Measurements from ENCODE around the gene CTNNBIP1. TPM values are rescaled to one million over a fixed set of nuclear protein-coding genes. Genes with fewer than 3 reads are reported as not detected.

Gene CTNNBIP1
- total and polyA plus RNA-seq, 2 of the 8 experiments (the other 6 are each of a cell fraction or from before 2014, with no cell fraction given), result 40.9 to 46.6 TPM

- no peaks in the 10 kb centered on the region for H3K27me3 ChIP-seq (replicated peaks in 1 of 4; ENCODE audit: control insufficient read depth in 3 of 4, extremely low read depth in 1 of 4, insufficient read depth in 3 of 4, low read length in 3 of 4)
- no peaks in the 10 kb centered on the region for H3K36me3 ChIP-seq (ENCODE audit: control insufficient read depth in 2 of 4, insufficient read depth in 4 of 4, low read length in 3 of 4)
- POLR2A ChIA-PET (ENCODE audit: partially characterized antibody), result interaction anchor here (1.0 to 1.6 kb wide), 4 partner anchors 13 to 64 kb away, joined by 3 read pairs; no protein-coding TSS in a partner anchor
- no peak overlapping the region for H3K56ac ChIP-seq (replicated peaks; ENCODE audit: insufficient read length, low read depth, low read length)
- no peak for FAIRE-seq
- H2BK20ac ChIP-seq (ENCODE audit: low read length), result no peak overlapping the region
- H3K18ac ChIP-seq (ENCODE audit: extremely low read depth, low read length), result no peak overlapping the region
- no peaks in the 10 kb centered on the region for H3K9me3 ChIP-seq (ENCODE audit: insufficient read depth in 2 of 2, low read depth in 1 of 2, low read length in 1 of 2)
- H3K4me1 ChIP-seq (replicated peaks in 1 of 4; ENCODE audit: control insufficient read depth in 3 of 4, insufficient read depth in 4 of 4, low read length in 3 of 4), result peaks cover 3 to 30% (median 19%) of the 10 kb centered on the region in 4 experiments
- H3K79me1 ChIP-seq (ENCODE audit: low read depth, low read length), result no peaks in the 10 kb centered on the region
- no peak overlapping the region for H4K8ac ChIP-seq (ENCODE audit: extremely low read depth, insufficient read depth, low read length)
- no peak for DNase-seq (ENCODE audit: low read depth in 1 of 2, low spot score in 2 of 2)
- no peak overlapping the region for H4K5ac ChIP-seq (ENCODE audit: insufficient read length, low read depth, low read length)
- H2BK15ac ChIP-seq (ENCODE audit: low read length), result no peak overlapping the region
- H3K9ac ChIP-seq (replicated peaks in 1 of 4; ENCODE audit: extremely low read depth in 1 of 4, low read depth in 3 of 4, low read length in 3 of 4), result no peak overlapping the region
- H4K20me1 ChIP-seq (replicated peaks in 1 of 2; ENCODE audit: control insufficient read depth in 1 of 2, insufficient read depth in 2 of 2, low read length in 2 of 2), result peaks cover 0 to 3% of the 10 kb centered on the region in 2 experiments
- no peak overlapping the region for H3K4me2 ChIP-seq (ENCODE audit: insufficient read depth in 1 of 2, low read depth in 2 of 2, low read length in 2 of 2)
- no peak overlapping the region for H3K4ac ChIP-seq (replicated peaks; ENCODE audit: insufficient read length, low read depth, low read length)
- H3K27ac ChIP-seq (ENCODE audit: low read depth, low read length), result no peak overlapping the region
- no peak overlapping the region for H3K4me3 ChIP-seq (ENCODE audit: extremely low read depth in 1 of 4, insufficient read depth in 2 of 4, low read depth in 3 of 4, low read length in 4 of 4)
- no peaks in the 10 kb centered on the region for H3K79me2 ChIP-seq (ENCODE audit: control insufficient read depth in 1 of 2, insufficient read depth in 2 of 2, low read length in 2 of 2)
- no peak overlapping the region for H2AFZ ChIP-seq (ENCODE audit: low read length)
- no peak for TF ChIP-seq NANOG (IDR thresholded peaks at IDR 0.05; ENCODE audit: insufficient read depth, low read depth, low read length, poor library complexity, severe bottlenecking)
- no peak for TF ChIP-seq RXRA (IDR thresholded peaks at IDR 0.05; ENCODE audit: insufficient read depth, low read depth, low read length)
- no peak for TF ChIP-seq CHD2 (IDR thresholded peaks at IDR 0.05; ENCODE audit: low read length)
- no peak for TF ChIP-seq SUZ12 (IDR thresholded peaks at IDR 0.05; ENCODE audit: low read length)
- no peak for TF ChIP-seq SP1 (IDR thresholded peaks at IDR 0.05; ENCODE audit: low read depth, low read length)
- TF ChIP-seq POLR2A (IDR thresholded peaks at IDR 0.05; ENCODE audit: control extremely low read depth in 1 of 2, low read depth in 2 of 2, low read length in 2 of 2), result no peak
- TF ChIP-seq EZH2 (IDR thresholded peaks at IDR 0.05; ENCODE audit: low read depth, low read length, severe bottlenecking), result no peak
- no peak for TF ChIP-seq GABPA (IDR thresholded peaks at IDR 0.05; ENCODE audit: borderline replicate concordance, insufficient read depth, low read length)
- CTCF ChIA-PET (ENCODE audit: partially characterized antibody), result interaction anchor here (1.3 to 8.0 kb wide), 8 partner anchors 14 to 127 kb away, joined by 4 to 63 read pairs (median 8); no protein-coding TSS in a partner anchor
- H2BK120ac ChIP-seq (replicated peaks; ENCODE audit: low read depth, low read length), result no peak overlapping the region
- no peak overlapping the region for H3K14ac ChIP-seq (ENCODE audit: insufficient read length)
- 82% methylated on average over 8 of the region's 8 CpGs; no CpG with 5 or more reads in 1 of the 2 experiments for WGBS, 2 experiments (ENCODE audit: extremely low coverage in 1 of 2, insufficient coverage in 1 of 2, insufficient read length in 1 of 2, insufficient replicate concordance in 2 of 2, low coverage in 1 of 2, low lambda C conversion rate in 2 of 2, missing lambda C conversion rate in 1 of 2)
- H3K23me2 ChIP-seq (ENCODE audit: low read depth, low read length), result no peaks in the 10 kb centered on the region; the same call in 1 of the 2 replicates
- no peak overlapping the region for H4K91ac ChIP-seq (replicated peaks; ENCODE audit: insufficient read length, low read length)
- no peak overlapping the region for H2AK5ac ChIP-seq (ENCODE audit: low read depth, low read length)
- H2BK12ac ChIP-seq (ENCODE audit: low read depth, low read length), result no peak overlapping the region
- no peak overlapping the region for H3K23ac ChIP-seq (ENCODE audit: insufficient read length)
- H2BK5ac ChIP-seq (ENCODE audit: low read depth, low read length), result no peak overlapping the region
Measured at GRCh38 chr1:9848022-9848421, 62.0 kb downstream of the CTNNBIP1 start.
